A549 treated with AZD2906 at 1 μM for 4 hours (cell line): ENCODE measurements around the gene RAB3GAP1. TPM values are rescaled to one million over a fixed set of nuclear protein-coding genes. Genes with fewer than 3 reads are reported as not detected.

ENCODE experiments used
- total RNA-seq: library from RNA; stranded (reverse); fragments of 200-300 nt; extraction: Qiagen RNA extraction; gene quantifications from 5 replicates; pipeline ENCODE4 v1.2.3, GENCODE V29; 2022

RAB3GAP1 gene
- 23.3 to 31.6 TPM (median 25.5 TPM) in 5 replicates for total RNA-seq

DNA sequence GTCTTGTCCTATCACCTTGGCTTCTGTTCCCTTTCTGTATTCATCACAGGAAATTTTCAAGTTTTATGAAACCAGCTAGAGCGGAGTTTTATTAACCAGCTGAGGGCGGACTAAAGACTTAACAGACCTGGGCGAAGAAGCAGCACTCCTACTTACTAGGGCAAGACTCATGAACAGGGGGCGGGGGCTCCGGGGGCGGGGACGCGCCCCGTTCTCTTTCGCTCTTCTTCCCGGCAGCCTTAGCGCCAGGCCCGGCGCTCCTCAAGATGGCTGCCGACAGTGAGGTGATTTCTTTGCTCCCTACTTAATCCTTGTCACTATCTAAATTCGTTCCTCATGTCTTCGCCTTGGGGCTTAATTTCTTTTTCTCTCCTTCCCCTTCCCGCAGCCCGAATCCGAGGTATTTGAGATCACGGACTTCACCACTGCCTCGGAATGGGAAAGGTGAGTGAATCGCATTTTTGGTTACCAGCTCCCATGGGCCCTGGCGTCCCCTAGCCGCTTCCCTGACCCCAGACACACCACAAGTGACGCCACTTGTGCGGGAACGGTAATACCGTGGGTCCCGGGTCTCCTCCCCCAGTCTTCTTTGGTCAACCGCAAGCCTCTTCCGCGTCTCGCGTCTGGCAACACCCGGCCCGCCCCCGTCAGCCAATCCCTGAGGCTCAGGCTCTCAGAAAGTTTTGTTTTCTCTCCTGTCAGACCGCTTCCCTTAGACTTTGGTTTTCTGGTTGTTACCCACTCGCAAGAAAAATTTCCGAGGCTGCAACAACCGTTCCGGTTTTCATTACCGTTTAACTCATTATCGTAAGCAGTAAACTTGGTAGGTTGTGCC lies at the start of gene RAB3GAP1:
Gene RAB3GAP1 (plus strand): TSS at position 251 of the 835 bp plus-strand sequence. CDS start 16 bp downstream, at position 267.

GRCh38 chr2:135047300-135047699 lies 4.8 kb upstream of the RAB3GAP1 start, which contains the start of gene MAP3K19:
Gene MAP3K19, minus strand, starts transcription at chr2:135047447. Its CDS starts 22,800 bp downstream, at chr2:135024647.

Other genes starting within 250 kb of the RAB3GAP1 start
- gene ACMSD, start 213.7 kb upstream of the RAB3GAP1 start, total RNA-seq, result not detected in 5 replicates
- 8.2 to 10.2 TPM (median 8.7 TPM) in 5 replicates for gene CCNT2, start 133.5 kb upstream of the RAB3GAP1 start, total RNA-seq
- gene MAP3K19, start 4.8 kb upstream of the RAB3GAP1 start, total RNA-seq, result not detected in 5 replicates